GM18520 (cell line): Measurements from ENCODE around the gene LILRA5.
"Not testable (repeated sequence)": the region's sequence is repeated elsewhere in the genome, so short reads cannot be mapped to it uniquely, and the experiment has no call there.

Experiments used
- ATAC-seq: cut with Tn5 transposase; IDR thresholded peaks from one replicate; pipeline ENCODE4 v1.9.1; 2021; ENCODE audit not compliant: unreplicated experiment

Gene LILRA5

DNA sequence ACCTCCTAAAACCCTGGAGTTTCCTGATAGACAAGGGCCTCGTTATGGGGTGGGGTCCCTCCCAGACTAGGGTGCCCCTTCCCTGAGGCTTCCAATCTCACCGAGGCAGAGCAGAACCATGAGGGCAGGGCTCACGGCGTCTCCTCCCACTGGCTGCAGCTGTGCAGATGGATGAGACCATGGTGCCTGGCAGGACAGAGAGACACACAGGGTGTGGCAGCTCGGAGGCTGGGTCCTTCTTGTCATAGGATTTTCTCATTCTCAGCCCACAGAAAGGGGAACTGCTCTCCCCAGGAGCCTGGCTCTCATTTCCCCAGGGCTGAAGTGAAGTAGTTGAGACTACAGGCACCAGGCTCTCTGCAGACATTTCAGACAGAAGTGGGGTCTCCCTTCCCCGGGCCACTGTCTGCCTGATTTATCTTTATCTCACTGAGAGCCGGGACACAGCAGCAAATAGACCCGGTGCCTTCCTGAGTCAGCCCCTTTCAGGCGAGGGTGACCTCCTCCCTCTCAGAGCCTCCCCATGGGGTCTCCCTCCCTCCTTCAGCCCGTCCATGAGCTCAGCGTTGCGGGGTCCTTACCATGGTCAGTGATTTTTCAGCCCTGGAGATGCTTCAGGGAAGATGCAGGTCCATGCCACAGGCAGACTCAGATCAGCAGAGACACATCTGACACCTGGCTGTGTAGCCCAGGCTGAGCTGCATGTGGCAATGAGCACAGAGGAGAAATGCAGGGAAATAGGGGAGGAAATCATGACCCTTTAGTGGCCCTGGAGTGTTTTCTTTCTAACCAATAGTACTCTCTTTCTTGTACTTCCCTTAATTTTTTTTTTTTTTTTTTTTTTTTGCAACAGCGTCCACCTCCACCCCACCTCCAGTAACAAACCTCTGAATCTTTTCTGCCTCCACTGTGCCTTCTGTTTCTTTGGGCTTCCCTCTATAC is at the start of gene LILRA5:
Gene LILRA5 (minus strand): TSS at position 731 of the 942 bp plus-strand sequence. CDS start 147 bp downstream, at position 584.
- no peak for ATAC-seq

DNA sequence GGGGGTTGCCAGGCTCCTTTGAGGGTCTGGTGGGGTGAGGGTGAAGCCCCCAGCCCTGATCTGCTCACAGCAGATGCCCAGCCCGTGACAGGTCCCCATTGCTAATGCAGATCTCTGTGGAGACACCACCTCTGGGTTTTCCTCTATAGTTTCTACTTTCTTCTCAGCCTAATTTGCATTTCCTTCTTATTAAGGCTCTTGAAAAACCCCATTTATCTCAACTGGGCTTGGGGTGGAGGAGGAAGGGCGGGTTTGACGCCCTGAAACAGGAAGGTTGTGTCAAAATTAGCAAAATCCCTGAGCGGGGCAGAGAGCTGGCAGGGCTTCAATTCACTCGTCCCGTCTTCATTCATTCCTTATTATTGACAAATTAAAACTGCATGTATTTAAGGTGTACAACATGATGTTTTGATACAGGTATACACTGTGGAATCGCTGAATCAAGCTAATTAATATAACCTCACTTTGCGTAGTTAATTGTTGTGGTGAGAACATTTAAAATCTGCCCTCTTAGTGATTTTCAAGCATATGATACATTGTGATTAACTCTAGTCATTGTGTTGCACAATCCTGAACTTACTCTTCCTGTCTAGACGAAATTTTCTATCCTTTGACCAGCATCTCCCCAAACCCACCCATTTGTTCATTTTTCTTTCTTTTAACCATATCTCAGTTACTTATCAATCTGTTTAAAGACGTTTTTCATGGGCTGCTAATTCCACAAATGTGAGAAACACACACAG is 48.9 kb upstream of the LILRA5 start:
- ATAC-seq: not testable (repeated sequence)

DNA sequence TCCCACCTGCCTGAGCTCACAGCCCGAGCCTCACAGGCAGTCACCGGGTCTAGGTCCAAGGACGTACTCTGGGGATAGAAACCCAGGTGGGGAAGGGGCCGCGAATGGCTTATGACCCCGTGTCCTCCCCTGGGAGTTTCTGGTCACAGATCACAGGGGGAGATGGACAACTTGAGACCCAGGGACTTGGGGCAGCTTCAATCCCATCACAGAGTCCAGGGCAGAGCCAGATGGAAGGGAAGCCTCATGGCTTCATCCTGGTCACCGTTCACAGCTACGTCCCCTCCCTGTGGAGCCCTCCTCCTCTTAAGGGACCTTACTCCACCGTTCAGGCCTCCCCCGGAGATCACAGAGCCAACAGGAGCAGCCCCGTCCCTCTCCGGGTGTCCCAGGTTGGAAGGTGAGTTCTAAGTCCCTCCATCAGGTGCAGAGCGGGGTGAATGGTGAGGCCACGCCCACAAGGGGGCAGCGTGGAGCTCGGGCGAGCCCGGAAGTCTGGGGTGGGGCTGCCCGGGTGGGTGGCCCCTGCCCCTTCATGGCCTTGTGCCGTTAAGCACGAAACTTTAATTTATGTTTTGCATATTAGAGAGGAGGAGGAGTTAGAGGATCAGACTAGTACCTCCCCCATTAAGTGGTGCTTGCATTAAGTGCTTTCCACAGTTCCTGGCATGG is 46.3 kb upstream of the LILRA5 start:
- not testable (repeated sequence) for ATAC-seq

GRCh38 chr19:54357381-54357780 is 44.4 kb upstream of the LILRA5 start:
- ATAC-seq: no peak

DNA sequence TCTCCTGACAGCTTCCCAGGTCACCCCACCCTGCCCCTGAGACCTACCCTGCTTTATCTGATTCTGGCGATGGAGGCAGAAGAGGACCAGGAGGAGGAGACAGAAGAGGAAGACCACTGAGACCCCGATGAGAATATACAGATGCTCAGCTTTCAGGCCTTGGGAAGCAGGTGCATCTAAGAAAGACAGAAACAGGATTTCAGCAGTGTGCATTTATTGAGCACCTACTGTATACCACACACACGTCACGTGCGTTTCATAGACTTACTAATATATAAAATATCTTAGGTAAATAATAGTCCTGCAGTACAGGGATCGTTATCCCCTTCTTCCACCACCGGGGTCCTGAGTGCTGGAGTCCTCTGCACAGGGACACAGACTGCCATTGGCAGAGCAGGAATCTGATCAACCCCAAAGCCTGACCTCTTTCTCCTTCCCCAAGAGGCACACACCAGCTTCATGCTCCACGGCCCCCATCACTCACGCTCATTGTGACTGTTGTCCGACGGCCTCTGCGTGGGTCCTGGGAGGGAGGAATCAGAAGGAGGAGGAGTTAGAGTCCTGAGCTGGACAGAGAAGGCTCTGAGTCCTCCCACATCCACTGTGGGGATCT is 43.6 kb upstream of the LILRA5 start:
- no peak for ATAC-seq

- no peak for ATAC-seq
These were observed 42.7 kb upstream of the LILRA5 start for GRCh38 chr19:54355675-54356074.

- ATAC-seq: no peak
These were observed 41.8 kb upstream of the LILRA5 start for GRCh38 chr19:54354761-54355160.

DNA sequence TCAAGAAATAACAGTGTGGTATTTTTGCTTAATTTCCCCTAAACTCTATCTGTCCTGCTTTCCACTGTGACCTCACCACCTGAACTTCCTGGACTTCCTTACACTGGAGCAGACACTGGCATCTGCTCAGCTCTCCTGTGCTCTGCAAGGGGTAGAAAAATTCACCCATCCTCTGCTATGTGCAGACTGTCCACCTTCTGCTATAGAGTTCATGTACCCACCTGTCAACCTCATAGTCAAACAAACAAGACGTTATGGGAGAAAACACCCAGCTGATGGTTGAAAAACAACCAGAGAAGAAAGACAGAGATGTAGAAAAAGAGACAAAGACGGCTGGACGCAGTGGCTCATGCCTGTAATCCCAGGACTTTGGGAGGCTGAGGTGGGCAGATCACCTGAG is 39.6 kb upstream of the LILRA5 start:
- no peak for ATAC-seq

- no peak for ATAC-seq
These were observed 39.1 kb upstream of the LILRA5 start for GRCh38 chr19:54352041-54352440.

- ATAC-seq: no peak
These were observed 38.5 kb upstream of the LILRA5 start for GRCh38 chr19:54351474-54351873.

- ATAC-seq: no peak
These were observed 33.0 kb upstream of the LILRA5 start for GRCh38 chr19:54345938-54346386.

GRCh38 chr19:54343868-54344267 is 30.9 kb upstream of the LILRA5 start:
- no peak for ATAC-seq

- ATAC-seq: no peak
These were observed 28.3 kb upstream of the LILRA5 start for GRCh38 chr19:54341295-54341694.

DNA sequence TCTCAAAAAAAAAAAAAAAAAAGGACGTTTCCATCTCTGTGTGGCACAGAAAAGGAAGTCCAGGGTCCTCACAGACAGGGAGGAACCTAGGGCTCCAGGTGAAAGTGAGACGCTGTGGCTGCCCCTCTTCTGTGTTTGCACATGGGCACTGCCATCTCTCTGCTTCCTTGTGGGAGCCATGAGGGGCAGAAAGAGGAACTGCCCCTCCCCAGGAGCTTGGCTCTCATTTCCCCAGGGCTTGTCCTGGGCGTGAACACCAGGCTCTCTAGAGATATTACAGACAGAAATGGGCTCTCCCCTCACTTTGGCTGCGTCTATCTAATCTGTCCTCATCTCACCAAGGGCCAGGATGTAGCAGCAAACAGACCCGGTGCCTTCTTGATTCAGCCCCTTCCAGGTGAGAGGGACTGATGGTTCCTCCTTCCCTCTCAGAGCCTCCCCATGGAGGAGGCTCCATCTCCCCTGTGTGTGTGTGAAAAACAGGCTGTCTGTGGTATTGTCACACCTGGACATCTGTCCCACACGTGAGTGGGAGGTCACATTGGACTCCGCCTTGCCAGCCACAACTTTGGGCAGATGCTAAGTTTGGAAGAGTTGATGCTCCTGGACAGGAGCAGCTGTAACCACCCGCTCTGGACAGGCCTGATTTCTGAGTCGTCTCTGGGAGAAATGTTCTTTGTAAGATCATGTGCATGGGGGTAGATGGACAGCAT is 26.8 kb upstream of the LILRA5 start:
- ATAC-seq: no peak

GRCh38 chr19:54338521-54338920 is 25.6 kb upstream of the LILRA5 start:
- ATAC-seq: no peak

- no peak for ATAC-seq
These were observed 24.9 kb upstream of the LILRA5 start for GRCh38 chr19:54337858-54338230.

DNA sequence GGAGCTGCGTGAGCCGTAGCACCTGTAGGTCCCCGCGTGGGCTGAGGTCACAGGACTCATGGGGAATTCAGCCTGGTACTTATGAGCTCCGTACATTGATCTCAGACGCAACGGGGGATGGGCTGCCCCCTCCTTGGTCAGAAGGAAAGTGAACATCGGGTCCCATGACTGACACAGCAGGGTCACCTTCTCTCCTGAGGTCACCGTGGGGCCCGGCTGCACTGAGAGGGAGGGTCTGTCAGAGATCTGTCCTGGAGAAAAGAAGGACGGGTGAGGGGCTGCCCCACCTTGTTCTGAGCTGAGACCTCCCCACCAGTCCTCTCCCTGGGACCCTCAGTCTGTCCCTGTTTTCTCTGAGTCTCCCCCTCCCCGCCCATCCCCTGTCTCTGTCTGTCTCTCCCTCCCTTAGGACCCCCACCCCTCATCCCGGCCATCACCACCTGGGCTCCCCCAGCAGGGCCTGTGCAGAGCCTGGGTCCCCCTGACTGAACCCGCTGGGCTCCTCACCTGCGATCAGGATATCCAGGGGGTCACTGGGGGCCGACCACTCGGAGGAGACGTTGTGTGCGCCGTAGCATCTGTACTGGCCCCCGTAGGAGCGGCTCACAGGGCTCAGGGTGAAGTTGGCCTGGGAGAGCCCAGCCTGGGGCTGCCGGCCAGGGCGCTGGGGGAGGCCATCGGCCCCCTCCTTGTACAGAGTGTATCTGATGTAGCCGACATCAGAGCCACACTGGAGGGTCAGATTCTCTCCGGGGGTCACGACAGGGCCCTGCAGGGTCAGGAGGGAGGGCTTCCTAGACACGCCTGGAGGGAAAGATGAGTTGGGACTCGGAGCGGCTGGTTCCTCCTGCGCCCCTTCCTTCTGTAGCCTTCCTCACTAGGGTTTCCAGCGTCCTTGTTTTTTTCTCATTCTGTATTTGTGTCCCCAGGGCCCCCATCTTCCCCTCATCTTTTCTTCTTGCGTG is 24.2 kb upstream of the LILRA5 start:
- ATAC-seq: no peak

- ATAC-seq: no peak
These were observed 23.3 kb upstream of the LILRA5 start for GRCh38 chr19:54335979-54336892.
